CD4-positive, alpha-beta T cell treated with Interleukin-21 for 1 hour (primary cell): ENCODE results near the gene SEC24A.
A peak's percentile ranks its signal among the peaks of the same experiment; 100 is the strongest.
"Not testable (repeated sequence)": the region's sequence is repeated elsewhere in the genome, so short reads cannot be mapped to it uniquely, and the experiment has no call there.

ENCODE experiments used
- DNase-seq: peaks from one replicate; pipeline ENCODE4 v3.0.0-alpha.2; 2020

The SEC24A gene

GRCh38 chr5:134648425-134649162, at the start of gene SEC24A:
TSS of gene SEC24A (plus strand) at chr5:134648785. CDS start at chr5:134649077, 292 bp downstream.
- peak; percentile 95 for DNase-seq

GRCh38 chr5:134599820-134600219, 48.8 kb upstream of the SEC24A start:
- DNase-seq, result not testable (repeated sequence)

- DNase-seq, result no peak
Measured at GRCh38 chr5:134600600-134600999, 48.0 kb upstream of the SEC24A start.

- DNase-seq, result no peak
Measured at GRCh38 chr5:134603059-134603458, 45.5 kb upstream of the SEC24A start.

- DNase-seq, result no peak
Measured at GRCh38 chr5:134604908-134605307, 43.7 kb upstream of the SEC24A start.

GRCh38 chr5:134606726-134607125, 41.9 kb upstream of the SEC24A start:
- no peak for DNase-seq

GRCh38 chr5:134608555-134608954, 40.0 kb upstream of the SEC24A start:
- peak; percentile 9 for DNase-seq

- DNase-seq, result no peak
Measured at GRCh38 chr5:134609232-134609851, 39.2 kb upstream of the SEC24A start.

- no peak for DNase-seq
Measured at GRCh38 chr5:134610725-134611124, 37.9 kb upstream of the SEC24A start.

GRCh38 chr5:134611515-134611914, 37.1 kb upstream of the SEC24A start:
- no peak for DNase-seq

- DNase-seq, result no peak
Measured at GRCh38 chr5:134614450-134615085, 34.0 kb upstream of the SEC24A start.

- no peak for DNase-seq
Measured at GRCh38 chr5:134620634-134621033, 28.0 kb upstream of the SEC24A start.

- no peak for DNase-seq
Measured at GRCh38 chr5:134625559-134625958, 23.0 kb upstream of the SEC24A start.

GRCh38 chr5:134626369-134627014, 22.1 kb upstream of the SEC24A start:
- no peak for DNase-seq

- no peak for DNase-seq
Measured at GRCh38 chr5:134634227-134634626, 14.4 kb upstream of the SEC24A start.

- not testable (repeated sequence) for DNase-seq
Measured at GRCh38 chr5:134635366-134635765, 13.2 kb upstream of the SEC24A start.

- no peak for DNase-seq
Measured at GRCh38 chr5:134637116-134637721, 11.4 kb upstream of the SEC24A start.

GRCh38 chr5:134638760-134639201, 9.8 kb upstream of the SEC24A start:
- no peak for DNase-seq

GRCh38 chr5:134642931-134643530, 5.6 kb upstream of the SEC24A start:
- DNase-seq, result no peak

- DNase-seq, result peak; percentile 63
Measured at GRCh38 chr5:134647750-134648424, 698 bp upstream of the SEC24A start.

- peak; percentile 8 for DNase-seq
Measured at GRCh38 chr5:134649163-134649835, 714 bp downstream of the SEC24A start.
